Measurements from ENCODE around the gene OR1M1.

The OR1M1 gene

DNA sequence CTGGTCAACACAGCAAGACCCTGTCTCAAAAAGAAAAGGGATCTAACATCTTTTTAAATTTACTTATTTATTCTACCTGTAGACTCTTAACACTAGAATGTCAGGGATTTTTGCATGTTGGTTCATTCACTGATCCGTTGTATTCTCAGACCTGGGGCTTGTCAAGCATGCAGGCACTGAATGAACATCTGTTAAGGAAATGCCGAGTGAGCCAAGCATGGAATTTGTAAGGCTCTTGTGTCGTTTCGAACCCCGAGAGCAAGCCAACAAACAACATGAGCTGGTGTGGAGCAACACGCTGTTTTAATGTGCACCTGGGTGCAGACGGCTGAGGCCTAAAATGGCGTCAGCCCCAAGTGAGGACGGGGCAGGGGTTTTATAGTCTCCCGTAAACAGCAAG lies 10.0 kb upstream of the OR1M1 start:
- no peak for DNase-seq

DNA sequence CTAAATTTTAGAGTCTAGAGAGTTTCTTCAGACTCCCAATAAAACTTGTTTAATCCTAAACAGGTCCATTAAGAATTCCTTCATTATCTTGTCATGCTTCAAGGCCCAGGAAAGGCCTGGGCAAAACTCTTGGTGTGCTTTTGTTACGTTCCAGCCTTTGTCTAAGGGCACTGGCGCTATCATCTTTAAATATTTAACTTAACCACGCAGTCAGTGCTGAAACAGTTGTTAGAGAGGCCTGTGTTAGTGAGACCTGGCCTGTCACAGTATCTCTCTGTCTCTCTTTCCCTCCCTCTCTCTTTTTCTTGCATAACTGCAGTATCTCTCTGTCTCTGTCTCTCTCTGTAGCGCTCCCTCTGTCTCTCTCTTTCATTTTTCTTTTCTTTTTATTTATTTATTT lies 8.2 kb upstream of the OR1M1 start:
- no peak for DNase-seq

GRCh38 chr19:9107375-9107774 lies 20.5 kb downstream of the OR1M1 start, which contains the start of gene OR7G2:
Gene OR7G2, minus strand, starts transcription at chr19:9107475. Its CDS starts 4,232 bp downstream, at chr19:9103243.
- DNase-seq = no peak

DNA sequence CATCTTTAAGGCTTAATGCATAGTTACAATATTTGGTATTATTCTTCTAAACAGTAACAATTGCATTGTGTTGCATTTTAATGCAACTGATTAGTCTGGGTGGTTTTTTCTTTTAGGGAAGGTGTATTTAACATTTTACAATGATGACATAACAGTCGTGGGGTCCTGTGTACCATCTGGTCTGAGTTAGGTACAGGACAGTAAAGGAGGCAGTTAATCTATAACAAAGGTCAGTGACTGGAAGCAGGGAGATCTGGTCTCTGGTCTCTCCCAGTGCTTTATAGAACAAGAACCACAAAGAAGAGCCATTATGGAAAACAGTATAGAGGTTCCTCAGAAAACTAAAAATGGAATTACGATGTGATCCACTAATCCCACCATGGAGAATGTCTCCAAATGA lies 23.1 kb downstream of the OR1M1 start:
- no peak for DNase-seq

- DNase-seq = no peak
These were observed 28.5 kb downstream of the OR1M1 start, which contains the start of gene OR7G1 for GRCh38 chr19:9115307-9115813. Gene OR7G1, minus strand, starts transcription at chr19:9115763. Its CDS starts 0 bp downstream, at chr19:9115763.

- DNase-seq = no peak
These were observed 29.7 kb downstream of the OR1M1 start for GRCh38 chr19:9116547-9116946.

DNA sequence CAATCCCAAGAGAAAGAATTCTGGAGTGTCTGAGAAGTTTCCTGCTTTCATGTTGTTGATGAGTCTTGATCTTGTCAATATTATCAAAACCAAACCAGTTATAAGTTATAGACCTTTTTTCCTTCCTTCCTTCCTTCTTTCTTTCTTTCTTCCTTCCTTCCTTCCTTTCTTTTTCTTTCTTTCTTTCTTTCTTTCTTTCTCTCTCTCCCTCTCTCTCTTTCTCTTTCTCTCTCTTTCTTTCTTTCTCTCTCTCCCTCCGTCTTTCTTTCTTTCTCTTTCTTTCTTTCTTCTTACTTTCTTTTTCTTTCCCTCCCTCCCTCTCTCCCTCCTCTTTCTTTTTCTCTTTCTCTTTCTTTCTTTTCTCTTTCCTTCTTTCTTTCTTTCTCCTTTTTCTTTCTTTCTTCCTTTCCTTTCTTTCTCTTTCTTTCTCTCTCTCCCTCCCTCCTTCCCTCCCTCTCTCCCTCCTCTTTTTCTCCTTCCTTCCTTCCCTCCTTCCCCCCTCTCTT lies 40.1 kb downstream of the OR1M1 start, which contains the start of gene OR7G3:
Gene OR7G3 (minus strand): TSS at position 51 of the 506 bp plus-strand sequence. CDS start 0 bp downstream, at position 51.
- no peak for DNase-seq

DNA sequence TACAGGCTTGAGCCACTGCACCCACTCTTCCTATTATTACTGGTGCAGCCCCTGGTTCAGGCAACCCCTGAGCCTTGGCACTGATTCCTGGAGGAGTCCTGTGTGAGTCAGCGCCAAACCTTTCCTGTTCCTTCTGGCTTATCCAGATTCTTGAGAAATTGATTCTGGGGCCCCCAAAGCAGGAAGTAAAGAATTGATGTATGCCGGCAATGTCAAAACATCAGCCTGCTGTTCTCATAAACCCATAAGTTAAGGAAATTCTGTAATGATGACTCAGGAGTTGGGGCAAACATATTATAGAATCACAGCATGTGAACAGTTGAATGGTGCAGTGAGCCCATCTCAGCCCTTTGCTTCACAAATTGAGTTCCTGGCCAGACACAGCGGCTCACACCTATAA lies 41.3 kb downstream of the OR1M1 start:
- no peak for DNase-seq

DNA sequence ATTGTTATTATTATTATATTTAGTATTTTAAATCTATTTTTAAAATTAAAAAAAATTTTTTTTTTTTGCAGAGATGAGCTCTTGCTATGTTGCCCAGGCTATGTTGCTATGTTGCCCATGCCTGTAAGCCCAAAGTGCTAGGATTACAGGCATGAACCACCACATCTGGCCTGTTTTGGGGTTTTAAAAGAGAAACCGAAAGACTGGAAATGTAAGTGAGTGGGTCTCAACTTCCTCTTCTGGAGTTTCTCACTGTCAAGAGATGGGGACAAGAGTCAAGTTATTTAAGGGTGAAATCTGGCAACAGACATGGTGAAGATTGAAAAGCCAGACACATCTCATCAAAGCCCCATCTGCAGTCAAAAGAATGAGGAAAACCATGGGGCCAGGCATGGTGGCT lies 44.1 kb downstream of the OR1M1 start:
- DNase-seq = no peak

GRCh38 chr19:9132422-9132821 lies 45.6 kb downstream of the OR1M1 start:
- no peak for DNase-seq

GRCh38 chr19:9139609-9140158 lies 52.8 kb downstream of the OR1M1 start:
- DNase-seq = no peak

DNA sequence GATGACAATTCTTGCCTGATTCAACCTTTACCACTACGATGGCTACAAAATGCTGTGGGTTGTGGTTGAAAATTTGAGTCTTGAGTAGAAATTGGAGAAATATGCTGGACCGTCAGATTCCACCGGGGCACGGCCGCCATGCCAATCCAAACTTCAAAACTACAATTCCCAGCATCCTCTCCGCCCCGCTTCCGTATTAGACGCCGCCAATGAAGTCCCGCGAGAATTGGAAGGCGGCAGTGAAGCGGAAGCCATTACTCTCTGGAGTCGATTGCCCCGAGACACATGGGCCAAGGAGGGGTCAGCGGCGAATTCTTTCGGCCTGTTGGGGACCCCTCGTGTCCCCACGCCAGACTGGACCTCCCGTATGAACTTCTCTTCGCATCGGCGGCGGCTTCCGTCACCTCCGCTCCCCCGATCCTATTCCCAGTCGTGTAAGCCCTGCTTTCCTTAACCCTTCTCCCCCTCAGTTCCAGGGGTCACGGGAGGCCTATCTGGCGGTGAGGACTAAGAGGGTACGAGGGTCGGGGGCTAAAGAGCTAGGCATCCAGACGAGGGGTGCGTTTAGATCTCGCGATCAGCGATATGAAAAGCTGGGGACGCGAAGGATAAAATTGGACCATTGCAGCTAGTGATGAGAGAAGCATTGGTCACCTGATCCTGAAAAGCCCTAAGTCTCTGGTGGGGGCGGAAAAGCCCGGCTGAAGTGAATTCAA lies 53.5 kb downstream of the OR1M1 start, which contains the start of gene ZNF317:
Gene ZNF317 (plus strand): TSS at position 239 of the 716 bp plus-strand sequence. CDS start 15,620 bp downstream, outside the sequence.
- DNase-seq = peak; percentile 81

- no peak for DNase-seq
These were observed 58.1 kb downstream of the OR1M1 start for GRCh38 chr19:9144920-9145319.
